ENCODE measurements around the gene RAB2B.

GRCh38 chr14:21414137-21414631 is 62.6 kb downstream of the RAB2B start:
- TF ChIP-seq CTCF (conservative IDR thresholded peaks at IDR 0.05; ENCODE audit: low read length), result no peak
- TF ChIP-seq EZH2phosphoT487 (IDR thresholded peaks at IDR 0.05; ENCODE audit: borderline replicate concordance), result no peak

All from Loucy (cell line).